ENCODE measurements around the gene PRKG1.

Gene PRKG1

GRCh38 chr10:51074238-51075028, at the start of gene PRKG1:
Gene PRKG1, plus strand, starts transcription at chr10:51074487.
- DNase-seq = peak; percentile 28
- in situ Hi-C loops (cut with MboI; ENCODE audit: low pct_unique_long_range_greater_than_20kb, low sequenced_read_pairs) = no loop called here

GRCh38 chr10:51028420-51028819, 45.9 kb upstream of the PRKG1 start:
- no peak for DNase-seq
- in situ Hi-C loops (cut with MboI; ENCODE audit: low pct_unique_long_range_greater_than_20kb, low sequenced_read_pairs) = no loop called here

- DNase-seq = no peak
- in situ Hi-C loops (cut with MboI; ENCODE audit: low pct_unique_long_range_greater_than_20kb, low sequenced_read_pairs) = no loop called here
These were observed 45.1 kb upstream of the PRKG1 start for GRCh38 chr10:51029172-51029641.

GRCh38 chr10:51030480-51030879, 43.8 kb upstream of the PRKG1 start:
- in situ Hi-C loops (cut with MboI; ENCODE audit: low pct_unique_long_range_greater_than_20kb, low sequenced_read_pairs) = no loop called here

GRCh38 chr10:51031950-51032349, 42.3 kb upstream of the PRKG1 start:
- DNase-seq = no peak
- in situ Hi-C loops (cut with MboI; ENCODE audit: low pct_unique_long_range_greater_than_20kb, low sequenced_read_pairs) = no loop called here

More at GRCh38 chr10:51030480-51030879, 43.8 kb upstream of the PRKG1 start:
- no peak for DNase-seq

- DNase-seq = no peak
- in situ Hi-C loops (cut with MboI; ENCODE audit: low pct_unique_long_range_greater_than_20kb, low sequenced_read_pairs) = no loop called here
These were observed 39.5 kb upstream of the PRKG1 start for GRCh38 chr10:51034769-51035168.

- in situ Hi-C loops (cut with MboI; ENCODE audit: low pct_unique_long_range_greater_than_20kb, low sequenced_read_pairs) = no loop called here
These were observed 38.9 kb upstream of the PRKG1 start for GRCh38 chr10:51035344-51035743.

GRCh38 chr10:51045871-51046270, 28.4 kb upstream of the PRKG1 start:
- in situ Hi-C loops (cut with MboI; ENCODE audit: low pct_unique_long_range_greater_than_20kb, low sequenced_read_pairs) = no loop called here
- no peak for DNase-seq

More at GRCh38 chr10:51035344-51035743, 38.9 kb upstream of the PRKG1 start:
- DNase-seq = no peak

GRCh38 chr10:51046654-51047053, 27.6 kb upstream of the PRKG1 start:
- in situ Hi-C loops (cut with MboI; ENCODE audit: low pct_unique_long_range_greater_than_20kb, low sequenced_read_pairs) = no loop called here

GRCh38 chr10:51047857-51048256, 26.4 kb upstream of the PRKG1 start:
- in situ Hi-C loops (cut with MboI; ENCODE audit: low pct_unique_long_range_greater_than_20kb, low sequenced_read_pairs) = no loop called here

More at GRCh38 chr10:51046654-51047053, 27.6 kb upstream of the PRKG1 start:
- no peak for DNase-seq

GRCh38 chr10:51048792-51049191, 25.5 kb upstream of the PRKG1 start:
- DNase-seq = no peak
- in situ Hi-C loops (cut with MboI; ENCODE audit: low pct_unique_long_range_greater_than_20kb, low sequenced_read_pairs) = no loop called here

More at GRCh38 chr10:51047857-51048256, 26.4 kb upstream of the PRKG1 start:
- DNase-seq = no peak

GRCh38 chr10:51052163-51052562, 22.1 kb upstream of the PRKG1 start:
- in situ Hi-C loops (cut with MboI; ENCODE audit: low pct_unique_long_range_greater_than_20kb, low sequenced_read_pairs) = no loop called here
- no peak for DNase-seq

GRCh38 chr10:51057925-51058324, 16.4 kb upstream of the PRKG1 start:
- in situ Hi-C loops (cut with MboI; ENCODE audit: low pct_unique_long_range_greater_than_20kb, low sequenced_read_pairs) = no loop called here
- DNase-seq = no peak

GRCh38 chr10:51063166-51063565, 11.1 kb upstream of the PRKG1 start:
- in situ Hi-C loops (cut with MboI; ENCODE audit: low pct_unique_long_range_greater_than_20kb, low sequenced_read_pairs) = no loop called here
- no peak for DNase-seq

- in situ Hi-C loops (cut with MboI; ENCODE audit: low pct_unique_long_range_greater_than_20kb, low sequenced_read_pairs) = no loop called here
- DNase-seq = peak; percentile 5
These were observed 10.4 kb upstream of the PRKG1 start for GRCh38 chr10:51063659-51064535.

- DNase-seq = no peak
- in situ Hi-C loops (cut with MboI; ENCODE audit: low pct_unique_long_range_greater_than_20kb, low sequenced_read_pairs) = no loop called here
These were observed 8.1 kb upstream of the PRKG1 start for GRCh38 chr10:51066231-51066630.

GRCh38 chr10:51072210-51072609, 2.1 kb upstream of the PRKG1 start:
- in situ Hi-C loops (cut with MboI; ENCODE audit: low pct_unique_long_range_greater_than_20kb, low sequenced_read_pairs) = no loop called here
- no peak for DNase-seq

- DNase-seq = no peak
- in situ Hi-C loops (cut with MboI; ENCODE audit: low pct_unique_long_range_greater_than_20kb, low sequenced_read_pairs) = no loop called here
These were observed 1.3 kb upstream of the PRKG1 start for GRCh38 chr10:51072921-51073434.

GRCh38 chr10:51073453-51074237, 642 bp upstream of the PRKG1 start:
- in situ Hi-C loops (cut with MboI; ENCODE audit: low pct_unique_long_range_greater_than_20kb, low sequenced_read_pairs) = no loop called here
- no peak for DNase-seq

Measured in KBM-7 (cell line).